Astrocyte (in vitro differentiated cells and primary cell): ENCODE data around the gene IDH2. TPM values are rescaled to one million over a fixed set of nuclear protein-coding genes. Genes with fewer than 3 reads are reported as not detected.
A peak's percentile ranks its signal among the peaks of the same experiment; 100 is the strongest.

Experiments
- DNase-seq: peaks from one replicate; pipeline ENCODE4 v3.0.0-alpha.2; 2010; ENCODE audit warnings: low read depth
- FAIRE-seq: peaks from 2 replicates; lab custom pipeline; 2011; peaks lifted over from hg19 to GRCh38; lab: Jason Lieb, UNC
- H2AFZ ChIP-seq: 2 replicates; pipeline ENCODE4 v1.6.0; 2012; ENCODE audit warnings: low read depth, low read length, inconsistent platforms
- H3K27ac ChIP-seq: 2 replicates; pipeline ENCODE4 v1.5.1; 2011; ENCODE audit warnings: low read depth, low read length, inconsistent platforms
- H3K27me3 ChIP-seq: 2 replicates; pipeline ENCODE4 v1.6.0; 2011; ENCODE audit warnings: low read length, inconsistent platforms; ENCODE audit not compliant: insufficient read depth
- H3K36me3 ChIP-seq: 2 replicates; pipeline ENCODE4 v1.5.1; 2011; ENCODE audit warnings: low read length, inconsistent platforms; ENCODE audit not compliant: insufficient read depth
- H3K4me1 ChIP-seq: 2 replicates; pipeline ENCODE4 v1.5.1; 2011; ENCODE audit warnings: low read length, inconsistent platforms; ENCODE audit not compliant: insufficient read depth
- H3K4me2 ChIP-seq: 2 replicates; pipeline ENCODE4 v1.6.0; 2012; ENCODE audit warnings: low read length, inconsistent platforms
- H3K4me3 ChIP-seq: 2 replicates; pipeline ENCODE4 v1.5.1; 2011; ENCODE audit warnings: low read depth, mild to moderate bottlenecking, low read length, inconsistent platforms; ENCODE audit not compliant: insufficient read depth
- H3K79me2 ChIP-seq: 2 replicates; pipeline ENCODE4 v1.6.0; 2012; ENCODE audit warnings: mild to moderate bottlenecking, low read length, inconsistent platforms; ENCODE audit not compliant: insufficient read depth
- H3K9ac ChIP-seq: 2 replicates; pipeline ENCODE4 v1.6.0; 2012; ENCODE audit warnings: mild to moderate bottlenecking, low read length, inconsistent platforms
- H3K9me3 ChIP-seq: 2 replicates; pipeline ENCODE4 v1.5.1; 2012; ENCODE audit warnings: low read depth, mild to moderate bottlenecking, low read length, inconsistent platforms; ENCODE audit not compliant: insufficient read depth
- H4K20me1 ChIP-seq: 2 replicates; pipeline ENCODE4 v1.6.0; 2012; ENCODE audit warnings: low read length, inconsistent platforms; ENCODE audit not compliant: insufficient read depth
- H3K27ac Mint-ChIP-seq: one replicate; pipeline ENCODE4 v1.8.0; 2021; ENCODE audit warnings: mild to moderate bottlenecking, mixed read lengths; ENCODE audit not compliant: unreplicated experiment
- H3K27me3 Mint-ChIP-seq: one replicate; pipeline ENCODE4 v1.8.0; 2021; ENCODE audit warnings: low read depth, mixed read lengths; ENCODE audit not compliant: unreplicated experiment
- H3K36me3 Mint-ChIP-seq: one replicate; pipeline ENCODE4 v1.8.0; 2021; ENCODE audit warnings: low read depth, mixed read lengths; ENCODE audit not compliant: unreplicated experiment
- H3K4me1 Mint-ChIP-seq: one replicate; pipeline ENCODE4 v1.8.0; 2021; ENCODE audit warnings: low read depth, mixed read lengths; ENCODE audit not compliant: unreplicated experiment
- H3K4me3 Mint-ChIP-seq: one replicate; pipeline ENCODE4 v1.8.0; 2021; ENCODE audit warnings: mild to moderate bottlenecking, moderate library complexity, mixed read lengths; ENCODE audit not compliant: unreplicated experiment
- H3K9me3 Mint-ChIP-seq: one replicate; pipeline ENCODE4 v1.8.0; 2021; ENCODE audit warnings: mild to moderate bottlenecking, mixed read lengths; ENCODE audit not compliant: unreplicated experiment
- EZH2 ChIP-seq: IDR thresholded peaks from 2 replicates; pipeline ENCODE4 v1.6.1; 2012; ENCODE audit warnings: mild to moderate bottlenecking, low read length, inconsistent platforms; ENCODE audit not compliant: insufficient read depth
- total RNA-seq: library from RNA; stranded (reverse); gene quantifications from 2 replicates; pipeline ENCODE4 v1.2.1, GENCODE V29; 2021
- TF ChIP-seq, protein P1 (sequence below): IDR thresholded peaks from 2 replicates; pipeline ENCODE4 v1.5.1; 2011; ENCODE audit warnings: low read depth, mild to moderate bottlenecking, inconsistent platforms, low read length, moderate library complexity; ENCODE audit not compliant: insufficient read depth

The IDH2 gene
- total RNA-seq, 1 donor from 2014 or later = 76.6 TPM

GRCh38 chr15:90145761-90146160, 43.5 kb upstream of the IDH2 start:
- no peak overlapping the region for H3K27ac ChIP-seq

GRCh38 chr15:90145259-90145658, 43.0 kb upstream of the IDH2 start:
- Mint-ChIP-seq H3K36me3 (no peaks in the 10 kb centered on the region), H3K27ac (no peak overlapping the region), H3K9me3 (no peaks in the 10 kb centered on the region), H3K27me3 (no peaks in the 10 kb centered on the region), H3K4me1 (peaks cover 14% of the 10 kb centered on the region), H3K4me3 (no peak overlapping the region)
- H3K4me2 ChIP-seq = no peak overlapping the region
- no peaks in the 10 kb centered on the region for H3K27me3 ChIP-seq
- peaks cover 6% of the 10 kb centered on the region for H3K4me1 ChIP-seq
- H3K79me2 ChIP-seq = no peaks in the 10 kb centered on the region
- no peak overlapping the region for H3K27ac ChIP-seq
- TF ChIP-seq, protein P1, sequence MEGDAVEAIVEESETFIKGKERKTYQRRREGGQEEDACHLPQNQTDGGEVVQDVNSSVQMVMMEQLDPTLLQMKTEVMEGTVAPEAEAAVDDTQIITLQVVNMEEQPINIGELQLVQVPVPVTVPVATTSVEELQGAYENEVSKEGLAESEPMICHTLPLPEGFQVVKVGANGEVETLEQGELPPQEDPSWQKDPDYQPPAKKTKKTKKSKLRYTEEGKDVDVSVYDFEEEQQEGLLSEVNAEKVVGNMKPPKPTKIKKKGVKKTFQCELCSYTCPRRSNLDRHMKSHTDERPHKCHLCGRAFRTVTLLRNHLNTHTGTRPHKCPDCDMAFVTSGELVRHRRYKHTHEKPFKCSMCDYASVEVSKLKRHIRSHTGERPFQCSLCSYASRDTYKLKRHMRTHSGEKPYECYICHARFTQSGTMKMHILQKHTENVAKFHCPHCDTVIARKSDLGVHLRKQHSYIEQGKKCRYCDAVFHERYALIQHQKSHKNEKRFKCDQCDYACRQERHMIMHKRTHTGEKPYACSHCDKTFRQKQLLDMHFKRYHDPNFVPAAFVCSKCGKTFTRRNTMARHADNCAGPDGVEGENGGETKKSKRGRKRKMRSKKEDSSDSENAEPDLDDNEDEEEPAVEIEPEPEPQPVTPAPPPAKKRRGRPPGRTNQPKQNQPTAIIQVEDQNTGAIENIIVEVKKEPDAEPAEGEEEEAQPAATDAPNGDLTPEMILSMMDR = no peak
- TF ChIP-seq EZH2 = no peak
- no peak overlapping the region for H2AFZ ChIP-seq
- H3K9me3 ChIP-seq = no peaks in the 10 kb centered on the region
- DNase-seq (no peak), FAIRE-seq (no peak)
- H4K20me1 ChIP-seq = no peaks in the 10 kb centered on the region
- no peak overlapping the region for H3K9ac ChIP-seq
- H3K4me3 ChIP-seq = no peak overlapping the region
- no peaks in the 10 kb centered on the region for H3K36me3 ChIP-seq

More at GRCh38 chr15:90145761-90146160, 43.5 kb upstream of the IDH2 start:
- no peaks in the 10 kb centered on the region for H3K9me3 ChIP-seq
- H3K4me1 ChIP-seq = peaks cover 6% of the 10 kb centered on the region
- no peaks in the 10 kb centered on the region for H3K36me3 ChIP-seq
- H3K27me3 ChIP-seq = no peaks in the 10 kb centered on the region
- H3K4me3 ChIP-seq = no peak overlapping the region
- H3K36me3 Mint-ChIP-seq = no peaks in the 10 kb centered on the region
- FAIRE-seq = no peak
- no peak overlapping the region for H3K27ac Mint-ChIP-seq
- H3K9ac ChIP-seq = no peak overlapping the region
- H2AFZ ChIP-seq = no peak overlapping the region
- no peaks in the 10 kb centered on the region for H4K20me1 ChIP-seq
- H3K27me3 Mint-ChIP-seq = no peaks in the 10 kb centered on the region
- no peak for DNase-seq
- peaks cover 14% of the 10 kb centered on the region for H3K4me1 Mint-ChIP-seq
- TF ChIP-seq EZH2 = no peak
- TF ChIP-seq, protein P1 = no peak
- H3K4me3 Mint-ChIP-seq = no peak overlapping the region
- H3K4me2 ChIP-seq = no peak overlapping the region
- no peaks in the 10 kb centered on the region for H3K9me3 Mint-ChIP-seq
- H3K79me2 ChIP-seq = no peaks in the 10 kb centered on the region

DNA sequence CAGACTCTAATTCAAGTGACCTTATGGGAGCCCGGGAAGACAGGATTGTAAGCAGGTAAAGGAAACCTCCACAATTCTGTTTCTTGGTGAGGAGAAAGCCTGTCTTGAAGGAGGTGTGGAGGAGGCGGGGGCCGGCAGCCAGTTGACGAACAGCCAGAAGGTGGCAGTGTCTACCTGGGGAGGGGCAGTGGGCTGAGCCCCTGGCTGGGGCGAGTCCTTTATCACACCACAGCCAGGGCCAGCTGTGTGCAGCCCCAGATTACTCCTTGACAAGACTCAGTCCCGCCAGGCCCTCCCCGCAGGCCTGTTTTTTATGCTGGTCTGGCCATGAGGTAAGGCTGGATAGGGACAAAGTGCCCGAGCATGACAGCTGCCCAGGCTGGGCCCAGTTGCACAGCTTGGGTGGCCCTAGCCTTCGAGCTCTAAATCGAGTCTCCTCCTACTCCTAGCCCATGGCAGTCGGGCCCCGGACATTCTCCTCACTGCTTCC, 40.9 kb upstream of the IDH2 start:
- Mint-ChIP-seq H3K36me3 (no peaks in the 10 kb centered on the region), H3K9me3 (no peaks in the 10 kb centered on the region), H3K27ac (no peak overlapping the region), H3K27me3 (no peaks in the 10 kb centered on the region), H3K4me3 (no peak overlapping the region), H3K4me1 (peaks cover 14% of the 10 kb centered on the region)
- no peaks in the 10 kb centered on the region for H3K9me3 ChIP-seq
- no peaks in the 10 kb centered on the region for H3K36me3 ChIP-seq
- no peak overlapping the region for H3K9ac ChIP-seq
- peaks cover 6% of the 10 kb centered on the region for H3K4me1 ChIP-seq
- no peak overlapping the region for H3K27ac ChIP-seq
- H4K20me1 ChIP-seq = no peaks in the 10 kb centered on the region
- H3K79me2 ChIP-seq = no peaks in the 10 kb centered on the region
- no peak for FAIRE-seq
- H3K27me3 ChIP-seq = no peaks in the 10 kb centered on the region
- TF ChIP-seq EZH2 = no peak
- TF ChIP-seq, protein P1 = peak; percentile 54
- no peak overlapping the region for H3K4me3 ChIP-seq
- H3K4me2 ChIP-seq = no peak overlapping the region
- peak; percentile 14 for DNase-seq
- peak overlapping the region; percentile 64 for H2AFZ ChIP-seq
